ENCODE results near the gene STIP1.

Gene STIP1

GRCh38 chr11:64251016-64251752 lies 65.2 kb downstream of the STIP1 start, which contains the start of gene PLCB3:
TSS of gene PLCB3 (plus strand) at chr11:64251530. CDS start at chr11:64251650, 120 bp downstream.
- TF ChIP-seq MAX (IDR thresholded peaks at IDR 0.05) (no peak), RAD21 (IDR thresholded peaks at IDR 0.05; ENCODE audit: low read depth) (no peak), YY1 (IDR thresholded peaks at IDR 0.05; ENCODE audit: low read depth) (no peak), ZBTB7A (IDR thresholded peaks at IDR 0.05; ENCODE audit: low read depth) (peak; percentile 98), TAF1 (IDR thresholded peaks at IDR 0.05; ENCODE audit: low read depth) (peak; percentile 45; the same call in 1 of the 2 replicates), TCF12 (IDR thresholded peaks at IDR 0.05; ENCODE audit: low read depth) (no peak)

GRCh38 chr11:64251753-64252002 lies 65.7 kb downstream of the STIP1 start:
- TF ChIP-seq FOXM1 (IDR thresholded peaks at IDR 0.05; ENCODE audit: borderline replicate concordance, low read depth), result no peak

GRCh38 chr11:64252003-64252872 lies 66.3 kb downstream of the STIP1 start:
- TF ChIP-seq EP300 (IDR thresholded peaks at IDR 0.05; ENCODE audit: borderline replicate concordance), result no peak
- peak; percentile 75 for TF ChIP-seq ZBTB7A (IDR thresholded peaks at IDR 0.05; ENCODE audit: low read depth)
- TF ChIP-seq MAX (IDR thresholded peaks at IDR 0.05), result peak; percentile 25; the same call in 1 of the 2 replicates
- no peak for TF ChIP-seq USF1 (IDR thresholded peaks at IDR 0.05)
- no peak; the same call in 1 of the 2 replicates for TF ChIP-seq NFIC (IDR thresholded peaks at IDR 0.05)

GRCh38 chr11:64253043-64253442 lies 67.1 kb downstream of the STIP1 start:
- TF ChIP-seq RAD21 (IDR thresholded peaks at IDR 0.05; ENCODE audit: low read depth) (no peak), USF1 (IDR thresholded peaks at IDR 0.05) (no peak)

- TF ChIP-seq CEBPB (IDR thresholded peaks at IDR 0.05), result no peak
- no peak for TF ChIP-seq TCF12 (IDR thresholded peaks at IDR 0.05; ENCODE audit: low read depth)
- TF ChIP-seq ZBTB7A (IDR thresholded peaks at IDR 0.05; ENCODE audit: low read depth), result no peak
- TF ChIP-seq TEAD4 (IDR thresholded peaks at IDR 0.05), result no peak
- TF ChIP-seq RAD21 (IDR thresholded peaks at IDR 0.05; ENCODE audit: low read depth), result no peak
- no peak for TF ChIP-seq YY1 (IDR thresholded peaks at IDR 0.05; ENCODE audit: low read depth)
- TF ChIP-seq EGR1 (IDR thresholded peaks at IDR 0.05), result no peak
- TF ChIP-seq USF1 (IDR thresholded peaks at IDR 0.05), result no peak
- TF ChIP-seq EP300 (IDR thresholded peaks at IDR 0.05; ENCODE audit: borderline replicate concordance), result no peak
- no peak for TF ChIP-seq MAX (IDR thresholded peaks at IDR 0.05)
- no peak for TF ChIP-seq CREB1 (IDR thresholded peaks at IDR 0.05; ENCODE audit: low read depth)
- TF ChIP-seq FOXM1 (IDR thresholded peaks at IDR 0.05; ENCODE audit: borderline replicate concordance, low read depth), result no peak
Observed at GRCh38 chr11:64253481-64253880, 67.5 kb downstream of the STIP1 start.

Data from Ishikawa (cell line).